Measurements from ENCODE around the gene DCBLD2.

DNA sequence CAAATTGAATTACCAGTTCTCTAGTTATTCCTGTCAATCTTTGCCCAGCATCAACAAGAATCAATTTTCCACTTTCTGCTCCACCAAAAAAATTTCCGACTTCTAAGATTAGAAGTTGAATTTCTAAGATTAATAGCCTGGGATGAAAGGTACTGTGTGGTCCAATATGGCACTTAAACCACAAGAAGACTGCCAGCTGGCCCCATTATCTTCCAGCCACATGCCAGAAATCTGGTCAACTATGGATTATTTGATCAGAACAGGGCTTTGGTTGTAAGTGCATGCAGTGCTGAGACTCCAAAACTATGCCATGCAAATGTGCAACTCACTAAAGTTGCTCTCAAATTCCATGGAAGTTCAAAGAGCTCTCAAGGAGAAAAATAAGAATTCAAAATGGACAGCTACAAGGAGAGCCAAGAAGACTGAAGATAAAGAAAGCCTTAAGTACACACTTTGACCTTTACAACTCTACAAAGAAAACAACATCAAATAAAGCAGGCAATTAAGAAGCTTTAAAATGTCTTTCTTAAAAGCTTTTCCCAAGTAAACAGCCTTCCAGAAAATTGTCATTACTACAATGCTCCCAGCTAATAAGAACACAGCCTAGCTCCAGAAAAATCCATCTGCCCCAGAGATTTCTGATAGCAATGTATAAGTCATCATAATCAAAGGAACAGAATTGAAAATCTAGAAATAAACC, 74.1 kb downstream of the DCBLD2 start:
- TF ChIP-seq RAD21 (IDR thresholded peaks at IDR 0.05; ENCODE audit: low read length): no peak
- no peak for TF ChIP-seq CEBPB (IDR thresholded peaks at IDR 0.05; ENCODE audit: low read depth, low read length)
